ENCODE results near the gene CPNE2.

The CPNE2 gene

GRCh38 chr16:57071831-57072582 lies 20.4 kb upstream of the CPNE2 start:
- no peak overlapping the region for H3K27ac ChIP-seq
- H3K4me3 ChIP-seq (ENCODE audit: low read depth, low read length), result no peak overlapping the region
- no peaks in the 10 kb centered on the region for H3K9me3 ChIP-seq (ENCODE audit: severe bottlenecking)
- H3K27me3 ChIP-seq (ENCODE audit: insufficient read depth, low read depth, severe bottlenecking), result no peaks in the 10 kb centered on the region
- H3K36me3 ChIP-seq, result no peaks in the 10 kb centered on the region
- no peak for TF ChIP-seq CTCF (IDR thresholded peaks at IDR 0.05; ENCODE audit: low read depth, low read length)
- no peak for DNase-seq

- H3K27ac ChIP-seq, result no peak overlapping the region
- H3K27me3 ChIP-seq (ENCODE audit: insufficient read depth, low read depth, severe bottlenecking), result no peaks in the 10 kb centered on the region
- DNase-seq, result no peak
- no peaks in the 10 kb centered on the region for H3K9me3 ChIP-seq (ENCODE audit: severe bottlenecking)
- no peaks in the 10 kb centered on the region for H3K36me3 ChIP-seq
- no peak overlapping the region for H3K4me3 ChIP-seq (ENCODE audit: low read depth, low read length)
- no peak for TF ChIP-seq CTCF (IDR thresholded peaks at IDR 0.05; ENCODE audit: low read depth, low read length)
These were observed 19.6 kb upstream of the CPNE2 start for GRCh38 chr16:57072616-57073275.

GRCh38 chr16:57077714-57078113 lies 14.7 kb upstream of the CPNE2 start:
- no peak for DNase-seq
- TF ChIP-seq CTCF (IDR thresholded peaks at IDR 0.05; ENCODE audit: low read depth, low read length), result no peak
- H3K9me3 ChIP-seq (ENCODE audit: severe bottlenecking), result no peaks in the 10 kb centered on the region
- H3K4me3 ChIP-seq (ENCODE audit: low read depth, low read length), result no peak overlapping the region
- H3K27ac ChIP-seq, result no peak overlapping the region
- no peaks in the 10 kb centered on the region for H3K27me3 ChIP-seq (ENCODE audit: insufficient read depth, low read depth, severe bottlenecking)
- H3K36me3 ChIP-seq, result no peaks in the 10 kb centered on the region

GRCh38 chr16:57081744-57082143 lies 10.6 kb upstream of the CPNE2 start:
- Histone ChIP-seq H3K9me3 (ENCODE audit: severe bottlenecking) (no peaks in the 10 kb centered on the region), H3K27ac (no peak overlapping the region), H3K36me3 (no peaks in the 10 kb centered on the region), H3K4me3 (ENCODE audit: low read depth, low read length) (no peak overlapping the region), H3K27me3 (ENCODE audit: insufficient read depth, low read depth, severe bottlenecking) (no peaks in the 10 kb centered on the region)
- no peak for TF ChIP-seq CTCF (IDR thresholded peaks at IDR 0.05; ENCODE audit: low read depth, low read length)
- no peak for DNase-seq

- no peak for DNase-seq
- Histone ChIP-seq H3K36me3 (no peaks in the 10 kb centered on the region), H3K4me3 (ENCODE audit: low read depth, low read length) (no peak overlapping the region), H3K27ac (no peak overlapping the region), H3K9me3 (ENCODE audit: severe bottlenecking) (no peaks in the 10 kb centered on the region), H3K27me3 (ENCODE audit: insufficient read depth, low read depth, severe bottlenecking) (no peaks in the 10 kb centered on the region)
- TF ChIP-seq CTCF (IDR thresholded peaks at IDR 0.05; ENCODE audit: low read depth, low read length), result no peak
These were observed 9.7 kb upstream of the CPNE2 start for GRCh38 chr16:57082664-57083063.
